DND-41 (cell line): Measurements from ENCODE around the gene SAT1.

Experiments used
- CTCF ChIP-seq: IDR thresholded peaks from 2 replicates; pipeline ENCODE4 v1.5.1; 2012; ENCODE audit warnings: borderline replicate concordance, low read length, moderate library complexity, mild to moderate bottlenecking; ENCODE audit not compliant: poor library complexity, severe bottlenecking; ENCODE audit errors: extremely low read depth
- EZH2 ChIP-seq: IDR thresholded peaks from 3 replicates; pipeline ENCODE4 v1.6.1; 2012; ENCODE audit warnings: borderline replicate concordance, low read depth, mild to moderate bottlenecking, moderate library complexity, low read length, inconsistent platforms; ENCODE audit not compliant: severe bottlenecking

- TF ChIP-seq CTCF (no peak), EZH2 (no peak)
Observed at GRCh38 chrX:23788946-23789345, 6.0 kb downstream of the SAT1 start.
